MM.1S (cell line): ENCODE measurements around the gene ARHGEF33.

Experiments
- DNase-seq: peaks from one replicate; pipeline ENCODE4 v3.0.0-alpha.2; 2015
- H2AFZ ChIP-seq: fragments of 300-600 bp; sonication (generic); 2 replicates; pipeline ENCODE4 v1.6.0; 2016; ENCODE audit warnings: antibody characterized with exemption, low read length
- H3F3A ChIP-seq: fragments of 300-600 bp; sonication (generic); 2 replicates; pipeline ENCODE4 v1.6.1; 2016; ENCODE audit warnings: mild to moderate bottlenecking, antibody characterized with exemption, low read length, moderate library complexity, mixed read lengths; ENCODE audit not compliant: insufficient read depth
- H3K27ac ChIP-seq: fragments of 300-600 bp; sonication (generic); 2 replicates; pipeline ENCODE4 v1.5.1; 2016; ENCODE audit warnings: mild to moderate bottlenecking, low read length
- H3K27me3 ChIP-seq: fragments of 300-600 bp; sonication (generic); replicated peaks from 2 replicates; pipeline ENCODE4 v1.6.0; 2016; ENCODE audit warnings: low read length; ENCODE audit not compliant: insufficient read depth
- H3K36me3 ChIP-seq: fragments of 300-600 bp; sonication (generic); replicated peaks from 2 replicates; pipeline ENCODE4 v1.6.1; 2016; ENCODE audit warnings: mild to moderate bottlenecking, low read length, mixed read lengths; ENCODE audit not compliant: insufficient read depth
- H3K4me1 ChIP-seq: fragments of 300-600 bp; sonication (generic); 2 replicates; pipeline ENCODE4 v1.6.1; 2016; ENCODE audit warnings: low read length, mixed read lengths
- H3K4me2 ChIP-seq: fragments of 300-600 bp; sonication (generic); 2 replicates; pipeline ENCODE4 v1.6.0; 2016; ENCODE audit warnings: low read depth, low read length
- H3K4me3 ChIP-seq: fragments of 300-600 bp; sonication (generic); 2 replicates; pipeline ENCODE4 v1.5.1; 2016; ENCODE audit warnings: low read length, mixed read lengths
- H3K79me2 ChIP-seq: fragments of 300-600 bp; sonication (generic); 2 replicates; pipeline ENCODE4 v1.6.1; 2016; ENCODE audit warnings: mixed run types, low read length, mixed read lengths
- H3K9ac ChIP-seq: fragments of 300-600 bp; sonication (generic); 2 replicates; pipeline ENCODE4 v1.6.1; 2016; ENCODE audit warnings: low read length, mixed read lengths
- H3K9me2 ChIP-seq: fragments of 300-600 bp; sonication (generic); replicated peaks from 2 replicates; pipeline ENCODE4 v1.6.1; 2016; ENCODE audit warnings: mild to moderate bottlenecking, low read length, mixed read lengths; ENCODE audit not compliant: insufficient read depth
- H3K9me3 ChIP-seq: fragments of 300-600 bp; sonication (generic); replicated peaks from 2 replicates; pipeline ENCODE4 v1.6.1; 2016; ENCODE audit warnings: mild to moderate bottlenecking, low read length, mixed read lengths; ENCODE audit not compliant: insufficient read depth
- H4K20me1 ChIP-seq: fragments of 300-600 bp; sonication (generic); 2 replicates; pipeline ENCODE4 v1.6.1; 2016; ENCODE audit warnings: mild to moderate bottlenecking, low read length, moderate library complexity, mixed read lengths; ENCODE audit not compliant: insufficient read depth
- CTCF ChIP-seq: fragments of 300-600 bp; sonication (generic); IDR thresholded peaks from 2 replicates; pipeline ENCODE4 v1.5.1; 2016; ENCODE audit warnings: antibody characterized with exemption, low read length, mixed read lengths
- EZH2 ChIP-seq: fragments of 300-600 bp; sonication (generic); optimal IDR thresholded peaks from 2 replicates; pipeline ENCODE3; 2017; ENCODE audit warnings: low read depth, mild to moderate bottlenecking, antibody characterized with exemption, low read length, mixed read lengths
- EZH2phosphoT487 ChIP-seq: fragments of 300-600 bp; sonication (generic); IDR thresholded peaks from 2 replicates; pipeline ENCODE4 v1.6.1; 2018; ENCODE audit warnings: antibody characterized with exemption, low read length

The ARHGEF33 gene

GRCh38 chr2:38966006-38966405 is 76.3 kb downstream of the ARHGEF33 start:
- Histone ChIP-seq H3K79me2 (no peaks in the 10 kb centered on the region), H3F3A (no peaks in the 10 kb centered on the region), H3K4me3 (no peak overlapping the region), H3K9me3 (no peaks in the 10 kb centered on the region), H3K9ac (no peak overlapping the region), H3K9me2 (no peaks in the 10 kb centered on the region), H3K27ac (no peak overlapping the region), H3K4me1 (no peaks in the 10 kb centered on the region), H3K27me3 (no peaks in the 10 kb centered on the region), H2AFZ (no peak overlapping the region), H3K4me2 (no peak overlapping the region), H4K20me1 (no peaks in the 10 kb centered on the region), H3K36me3 (no peaks in the 10 kb centered on the region)
- DNase-seq, result no peak
- TF ChIP-seq CTCF, result no peak
- TF ChIP-seq EZH2phosphoT487, result no peak
- no peak for TF ChIP-seq EZH2

GRCh38 chr2:38966678-38967077 is 77.0 kb downstream of the ARHGEF33 start:
- no peak overlapping the region for H3K9ac ChIP-seq
- no peak overlapping the region for H2AFZ ChIP-seq
- H3K27me3 ChIP-seq, result no peaks in the 10 kb centered on the region
- H4K20me1 ChIP-seq, result no peaks in the 10 kb centered on the region
- TF ChIP-seq CTCF (no peak), EZH2 (no peak), EZH2phosphoT487 (no peak)
- H3K4me1 ChIP-seq, result no peaks in the 10 kb centered on the region
- no peak for DNase-seq
- no peak overlapping the region for H3K27ac ChIP-seq
- H3K9me3 ChIP-seq, result no peaks in the 10 kb centered on the region
- H3K9me2 ChIP-seq, result no peaks in the 10 kb centered on the region
- H3K36me3 ChIP-seq, result no peaks in the 10 kb centered on the region
- no peak overlapping the region for H3K4me3 ChIP-seq
- no peaks in the 10 kb centered on the region for H3F3A ChIP-seq
- H3K4me2 ChIP-seq, result no peak overlapping the region
- no peaks in the 10 kb centered on the region for H3K79me2 ChIP-seq

- H3K4me1 ChIP-seq, result no peaks in the 10 kb centered on the region
- TF ChIP-seq EZH2 (no peak), EZH2phosphoT487 (no peak), CTCF (no peak)
- H3K27ac ChIP-seq, result no peak overlapping the region
- H3K4me3 ChIP-seq, result no peak overlapping the region
- H3K9me2 ChIP-seq, result no peaks in the 10 kb centered on the region
- H3K79me2 ChIP-seq, result no peaks in the 10 kb centered on the region
- H3F3A ChIP-seq, result no peaks in the 10 kb centered on the region
- H2AFZ ChIP-seq, result no peak overlapping the region
- no peak for DNase-seq
- no peak overlapping the region for H3K4me2 ChIP-seq
- H4K20me1 ChIP-seq, result no peaks in the 10 kb centered on the region
- H3K27me3 ChIP-seq, result no peaks in the 10 kb centered on the region
- H3K36me3 ChIP-seq, result no peaks in the 10 kb centered on the region
- H3K9me3 ChIP-seq, result no peaks in the 10 kb centered on the region
- H3K9ac ChIP-seq, result no peak overlapping the region
Observed at GRCh38 chr2:38968021-38968420, 78.3 kb downstream of the ARHGEF33 start.
